ENCODE measurements around the gene HSPB2.

- TF ChIP-seq EZH2 (IDR thresholded peaks at IDR 0.05; ENCODE audit: borderline replicate concordance, low read length) (no peak), CTCF (conservative IDR thresholded peaks at IDR 0.05 in 1 of 2, IDR thresholded peaks at IDR 0.05 in 1 of 2; ENCODE audit: extremely low read depth in 1 of 2, insufficient read depth in 1 of 2, low read depth in 1 of 2, low read length in 2 of 2) (no peak)
Observed at GRCh38 chr11:111939836-111940604, 27.5 kb downstream of the HSPB2 start.
